ENCODE results near the gene SCYL1.

SCYL1 gene

DNA sequence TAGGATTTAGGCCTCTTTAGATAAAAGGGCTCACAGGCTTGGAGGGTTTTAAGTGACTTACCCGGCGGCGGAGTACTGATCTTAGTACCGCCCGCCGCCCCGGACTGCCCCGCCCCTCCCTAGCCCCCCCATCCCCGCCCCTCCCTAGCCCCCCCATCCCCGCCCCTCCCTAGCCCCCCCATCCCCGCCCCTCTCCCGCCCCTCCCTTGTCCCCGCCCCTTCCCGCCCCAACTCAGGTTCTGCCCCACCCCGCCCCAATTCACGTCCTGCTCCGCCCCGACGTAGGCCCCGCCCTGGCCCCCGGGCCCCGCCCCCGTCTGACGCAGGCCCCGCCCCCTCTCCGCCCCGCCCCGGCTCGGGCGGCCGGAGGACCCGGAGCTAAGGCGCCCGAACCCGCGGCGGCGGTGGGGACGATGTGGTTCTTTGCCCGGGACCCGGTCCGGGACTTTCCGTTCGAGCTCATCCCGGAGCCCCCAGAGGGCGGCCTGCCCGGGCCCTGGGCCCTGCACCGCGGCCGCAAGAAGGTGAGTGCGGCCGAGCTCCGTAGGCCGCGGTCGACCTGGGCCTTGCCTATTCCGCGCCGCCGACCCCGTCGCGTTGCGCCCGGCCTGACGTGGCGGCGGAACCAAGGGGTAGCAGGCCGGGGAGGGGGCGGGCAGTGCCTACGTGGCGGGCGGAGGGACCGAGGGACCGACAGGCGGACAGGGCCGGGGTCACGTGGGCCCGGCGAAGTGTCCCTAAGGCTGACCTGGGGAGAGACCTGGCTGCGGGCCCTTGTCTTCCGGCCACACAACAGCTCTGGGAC, at the start of gene SCYL1:
TSS of gene SCYL1 (plus strand) at position 343 of the 805 bp plus-strand sequence. CDS start at position 414, 71 bp downstream.
- DNase-seq (ENCODE audit: low read depth in 4 of 4, low spot score in 1 of 4), result peak in 3 of 4 experiments; percentile 70 to 77 (median 73)

DNA sequence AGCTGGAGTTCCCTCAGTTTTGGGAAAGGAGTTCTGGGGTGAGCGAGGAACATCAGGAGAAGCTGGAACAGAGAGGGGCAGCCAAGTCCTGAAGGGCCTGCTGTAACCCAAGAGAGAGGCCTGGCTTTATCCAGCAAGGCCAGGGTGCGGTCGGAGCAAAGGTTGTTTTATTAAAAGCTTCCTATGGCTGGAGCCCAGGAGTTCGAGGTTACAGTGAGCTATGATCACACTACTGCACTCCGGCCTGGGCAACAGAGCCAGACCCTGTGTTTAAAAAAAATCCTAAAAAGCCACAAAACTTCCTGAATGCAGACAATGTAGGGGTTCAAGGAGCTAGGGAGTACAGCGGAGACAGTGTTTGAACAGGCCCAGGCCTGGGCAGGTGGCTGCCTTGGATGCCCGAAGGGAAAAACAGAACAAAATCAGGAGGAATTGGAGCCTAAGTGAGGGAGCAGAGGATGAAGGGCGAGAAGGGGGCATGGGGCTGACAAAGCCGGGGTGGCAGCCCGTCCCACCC, 48.2 kb upstream of the SCYL1 start:
- DNase-seq (ENCODE audit: low read depth in 4 of 4, low spot score in 1 of 4), result no peak

DNA sequence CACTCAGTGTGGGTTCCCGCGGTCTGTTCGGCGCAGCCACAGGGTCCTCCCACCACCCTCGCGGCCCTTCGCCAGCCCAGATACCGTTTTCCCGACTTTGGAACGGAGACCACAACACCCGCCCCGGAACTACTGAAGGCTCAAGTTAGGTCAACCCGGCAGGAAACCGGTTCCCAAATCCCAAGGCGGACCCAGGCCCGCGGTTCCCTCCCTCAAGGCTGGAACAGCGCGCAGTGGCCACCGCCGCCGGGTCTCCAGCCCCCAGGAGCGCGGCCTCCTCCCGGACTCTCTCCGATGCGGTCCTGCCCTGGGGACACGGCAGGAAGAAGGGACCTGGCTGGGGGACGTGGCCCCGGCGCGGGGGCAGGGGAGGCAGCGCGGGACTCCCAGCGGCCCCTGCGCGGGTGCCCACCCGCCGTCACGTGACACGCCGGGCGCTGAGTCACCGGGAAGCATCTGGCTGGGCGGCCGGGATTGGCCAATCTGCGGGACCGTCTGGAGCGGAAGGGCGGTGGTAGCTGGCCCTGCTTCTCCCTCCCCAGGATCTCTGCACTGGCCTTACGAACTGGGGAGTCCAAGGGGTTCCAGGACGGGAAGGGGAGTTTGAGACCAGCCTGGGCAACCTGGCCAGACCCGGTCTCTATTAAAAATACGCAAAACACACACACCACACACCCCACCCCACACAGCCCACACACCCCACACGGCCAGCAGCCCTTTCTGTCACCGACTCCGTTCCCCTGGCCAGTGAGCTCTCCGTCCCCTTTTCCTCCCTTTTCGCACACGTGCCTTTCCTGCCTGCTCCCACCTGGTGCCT, 47.5 kb upstream of the SCYL1 start:
- DNase-seq (ENCODE audit: low read depth in 4 of 4, low spot score in 1 of 4), result peak; percentile 75 to 92 (median 83)

DNA sequence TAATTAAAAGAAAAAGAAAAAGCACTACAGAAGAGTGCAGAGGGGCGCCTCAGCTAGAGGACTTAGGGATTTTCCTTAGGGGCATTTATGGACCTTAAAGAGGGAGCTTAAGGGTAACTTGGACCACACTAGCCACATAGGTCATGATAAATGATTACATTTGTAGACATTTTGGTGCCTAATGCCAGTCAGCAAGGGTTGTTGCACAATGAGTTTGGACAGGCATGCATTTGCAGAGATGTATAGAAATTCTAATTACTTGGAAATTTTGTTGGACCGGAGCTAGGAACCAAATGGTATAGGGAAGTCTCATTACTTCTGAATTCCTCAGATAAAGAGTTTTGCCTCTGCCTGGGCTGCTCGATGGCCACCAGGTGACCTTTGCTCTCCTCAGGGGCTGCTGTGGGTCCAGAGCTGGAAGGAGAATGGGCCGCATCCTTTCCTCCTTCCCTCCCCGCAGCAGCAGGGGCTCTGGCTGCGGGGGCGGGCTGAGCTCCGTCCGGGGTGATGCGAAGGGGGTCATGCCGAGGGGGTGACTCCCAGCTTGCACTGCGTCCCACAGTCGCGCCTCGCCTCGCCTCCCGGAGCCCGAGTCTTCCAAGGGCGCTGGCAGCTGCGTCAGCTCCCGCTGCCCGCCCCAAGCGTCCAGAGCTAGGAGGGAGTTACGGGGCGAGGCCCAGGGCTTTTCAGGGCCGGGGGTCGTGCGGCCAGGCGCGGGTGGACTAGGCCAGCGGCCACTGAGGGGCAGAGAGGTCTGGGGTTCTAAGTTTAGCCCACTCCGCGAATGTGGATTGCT, 46.3 kb upstream of the SCYL1 start:
- DNase-seq (ENCODE audit: low read depth in 4 of 4, low spot score in 1 of 4), result no peak

DNA sequence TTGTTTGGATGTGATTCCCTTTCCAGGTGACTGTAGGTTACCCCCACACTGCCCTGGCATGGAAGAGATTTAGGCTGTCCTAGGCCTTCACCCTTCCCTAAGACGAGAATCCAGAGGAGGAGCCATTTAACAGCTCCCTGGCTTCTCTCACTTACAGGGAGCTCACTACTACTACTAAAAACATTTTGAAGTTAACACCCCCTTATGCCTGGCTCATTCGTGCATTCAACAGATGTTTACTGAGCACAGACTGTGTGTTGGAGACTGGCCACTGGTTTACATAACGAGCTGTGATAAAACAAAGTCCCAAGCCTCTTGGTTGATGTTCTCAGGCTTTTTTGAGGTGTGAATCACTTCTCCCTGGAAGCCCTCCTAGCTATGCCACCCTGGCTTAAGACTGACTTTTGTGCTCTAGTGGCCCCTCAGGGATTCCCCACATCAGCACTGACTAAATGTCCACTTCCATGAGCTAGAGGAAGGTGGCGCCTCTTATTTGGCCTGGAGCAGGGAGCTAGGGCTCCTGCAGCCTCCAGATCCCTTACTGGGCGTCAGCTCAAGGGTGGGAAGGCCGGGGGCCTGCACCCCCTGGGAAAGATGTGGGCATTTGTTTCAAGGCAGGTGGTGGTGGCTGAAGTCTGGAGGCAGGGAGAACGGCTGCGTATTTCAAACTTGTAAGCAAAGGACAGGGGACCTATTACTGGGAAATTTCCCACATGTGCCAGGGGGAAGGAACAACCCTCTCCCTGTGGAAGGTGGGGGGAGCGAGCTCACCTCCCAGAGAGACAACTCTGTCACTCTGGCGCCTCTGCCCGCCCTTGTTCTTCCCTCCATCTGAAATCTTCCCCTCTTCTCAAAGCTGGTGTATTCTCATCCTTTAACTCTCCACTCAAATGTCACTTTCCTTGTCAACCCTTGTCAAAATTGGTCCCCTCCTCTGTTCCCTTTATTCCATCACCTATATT, 45.4 kb upstream of the SCYL1 start:
- DNase-seq (ENCODE audit: low read depth in 4 of 4, low spot score in 1 of 4), result no peak

DNA sequence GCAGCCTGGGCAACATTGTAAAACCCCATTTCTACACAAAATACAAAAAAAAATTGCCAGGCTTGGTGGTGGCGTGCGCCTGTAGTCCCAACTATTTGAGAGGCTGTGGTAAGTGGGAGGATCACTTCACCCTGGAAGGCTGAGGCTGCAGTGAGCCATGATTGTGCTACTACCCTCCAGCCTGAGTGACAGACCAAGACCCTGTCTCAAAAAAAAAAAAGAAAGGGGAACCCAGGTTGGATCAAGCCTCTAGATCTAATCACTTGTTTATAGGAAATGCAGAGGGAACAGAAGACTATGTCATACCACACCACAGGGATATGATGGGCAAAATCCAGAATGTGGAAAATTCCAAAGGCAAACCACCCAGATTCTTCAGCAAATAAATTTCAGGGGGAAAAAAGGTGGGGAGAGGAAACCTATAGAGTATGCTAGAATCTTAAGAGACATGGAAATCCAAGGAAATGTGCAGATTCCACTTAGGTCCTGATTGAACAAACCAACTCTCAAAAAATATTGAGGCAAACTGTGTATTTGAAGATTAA, 42.5 kb upstream of the SCYL1 start:
- DNase-seq (ENCODE audit: low read depth in 4 of 4, low spot score in 1 of 4), result no peak

DNA sequence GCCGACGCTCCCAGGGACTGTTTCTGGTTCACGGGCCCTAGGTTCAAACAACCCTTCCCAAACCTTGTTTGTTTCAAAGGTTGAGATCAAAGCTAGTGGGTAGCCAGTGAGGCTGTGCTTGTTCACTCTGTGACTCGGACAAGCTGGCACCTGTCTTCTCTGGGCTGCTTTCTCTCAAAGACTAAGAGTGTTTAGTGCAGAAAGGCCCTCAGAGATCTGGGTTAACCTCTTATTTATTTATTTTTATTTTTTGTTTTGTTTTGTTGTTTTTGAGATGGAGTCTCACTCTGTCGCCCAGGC, 39.0 kb upstream of the SCYL1 start:
- DNase-seq (ENCODE audit: low read depth in 4 of 4, low spot score in 1 of 4), result no peak

DNA sequence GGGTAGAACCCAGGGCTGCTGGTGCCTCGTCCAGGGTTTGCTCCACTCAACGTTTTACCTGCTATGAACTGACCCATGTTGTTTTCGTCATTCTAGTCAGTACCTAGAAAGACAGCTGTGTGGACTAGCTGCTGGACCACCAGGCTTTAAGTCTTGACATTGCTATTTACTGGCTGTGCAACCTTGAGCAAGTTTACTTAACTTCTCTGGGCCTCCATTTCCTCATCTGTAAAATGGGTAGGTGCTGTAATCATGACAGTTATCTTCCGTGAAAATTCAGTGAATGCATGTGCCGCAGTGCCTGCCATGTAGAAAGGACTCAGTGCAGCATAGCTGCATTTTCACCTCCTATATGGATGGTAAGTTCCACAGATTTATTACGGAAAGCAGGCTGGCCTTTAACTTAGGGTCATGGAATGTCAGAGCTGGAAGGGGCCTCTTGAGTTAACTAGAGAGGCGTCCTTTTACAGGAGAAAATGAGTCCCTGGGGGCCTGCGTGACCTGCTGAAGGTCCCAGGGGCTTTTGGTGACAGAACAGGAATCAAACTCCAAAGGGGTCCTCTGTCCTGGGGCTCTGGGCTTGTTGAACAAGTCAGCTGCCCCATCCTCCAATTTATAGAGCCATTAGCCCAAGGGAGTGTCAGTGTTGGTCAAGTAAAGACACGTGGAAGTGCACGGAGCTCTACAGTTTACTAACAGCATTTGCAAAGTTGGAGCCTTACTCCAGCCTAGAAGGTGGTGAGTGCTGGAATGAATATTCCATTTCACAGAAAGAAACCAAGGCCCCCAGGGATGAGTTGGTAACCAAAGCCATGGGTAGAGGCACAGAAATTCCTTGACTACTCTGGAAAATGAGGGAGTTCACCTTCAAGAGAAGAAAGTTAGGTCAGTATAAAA, 38.1 kb upstream of the SCYL1 start:
- no peak for DNase-seq (ENCODE audit: low read depth in 4 of 4, low spot score in 1 of 4)

DNA sequence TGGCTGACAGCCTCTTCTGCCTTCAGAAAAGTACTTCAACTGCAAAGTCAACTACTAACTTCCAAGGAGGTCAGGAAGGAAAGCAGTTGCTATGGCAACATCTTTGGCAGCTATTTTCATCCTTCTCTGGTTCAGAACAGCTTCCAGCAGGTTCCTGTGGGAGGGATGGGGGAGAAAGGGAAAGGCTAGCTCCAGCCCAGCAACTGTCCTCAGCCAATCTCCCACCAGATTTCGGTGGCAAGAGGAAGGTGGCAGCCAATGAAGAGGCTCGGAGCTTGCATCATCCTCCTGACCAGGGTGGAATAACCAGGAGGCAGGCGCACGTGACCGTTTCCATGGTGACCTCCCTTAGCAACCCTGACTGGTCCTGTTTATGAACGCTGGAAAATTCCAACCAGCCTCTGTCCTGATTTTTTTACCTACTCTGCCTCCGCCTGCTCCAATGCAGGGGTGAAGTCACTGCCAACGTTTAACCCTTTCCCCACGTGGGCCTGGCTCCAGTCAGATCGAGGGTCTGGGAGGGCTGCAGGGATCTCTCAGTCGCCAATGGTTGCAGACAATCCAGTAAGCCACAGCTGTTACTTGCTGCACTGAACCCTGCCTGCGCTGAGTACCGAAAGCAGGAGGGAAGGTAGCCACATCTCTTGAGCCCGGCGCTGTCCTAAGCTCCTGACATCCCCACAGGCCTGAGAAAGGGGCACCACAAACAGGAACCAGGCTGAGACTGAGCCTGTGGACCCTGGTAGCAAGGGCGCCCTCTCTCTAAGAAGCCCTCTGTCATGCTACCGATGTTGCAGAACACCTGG, 37.2 kb upstream of the SCYL1 start:
- no peak for DNase-seq (ENCODE audit: low read depth in 4 of 4, low spot score in 1 of 4)

DNA sequence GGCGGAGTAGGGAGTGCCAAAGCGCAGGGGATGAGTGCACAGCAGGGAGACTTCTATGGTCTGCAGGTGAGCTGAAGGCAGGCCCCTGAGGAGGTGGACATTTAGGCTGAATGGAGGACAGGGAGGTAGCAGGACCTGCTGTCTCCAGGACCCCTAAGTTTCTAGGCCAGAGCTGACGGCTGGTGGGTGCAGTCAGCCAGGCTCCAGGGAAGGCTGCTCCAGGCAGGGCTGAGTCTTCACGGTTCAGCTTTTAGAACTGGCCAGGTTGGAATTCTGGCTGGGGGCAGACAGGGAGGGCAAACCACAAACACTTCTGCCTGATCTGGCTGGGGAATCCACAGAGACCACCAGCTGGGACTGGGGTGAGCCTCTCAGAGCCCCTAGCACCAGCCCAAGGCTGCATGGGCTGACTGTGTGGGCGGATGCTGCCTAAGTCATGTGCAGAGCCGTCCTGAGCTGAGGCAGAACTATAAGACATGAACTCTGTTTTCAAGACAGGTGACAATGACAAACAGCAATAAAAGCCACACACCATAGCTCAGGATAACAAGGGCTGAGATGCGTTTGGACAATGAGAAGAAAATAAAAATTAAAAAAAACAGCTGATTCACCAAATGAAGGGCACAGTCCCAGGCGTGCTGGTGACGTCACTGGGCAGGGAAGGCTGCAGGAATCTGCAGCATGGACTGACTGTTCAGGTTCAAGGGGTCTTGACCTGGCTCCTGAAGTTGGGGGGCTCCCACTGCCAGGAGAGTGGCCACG, 36.4 kb upstream of the SCYL1 start:
- no peak for DNase-seq (ENCODE audit: low read depth in 4 of 4, low spot score in 1 of 4)

DNA sequence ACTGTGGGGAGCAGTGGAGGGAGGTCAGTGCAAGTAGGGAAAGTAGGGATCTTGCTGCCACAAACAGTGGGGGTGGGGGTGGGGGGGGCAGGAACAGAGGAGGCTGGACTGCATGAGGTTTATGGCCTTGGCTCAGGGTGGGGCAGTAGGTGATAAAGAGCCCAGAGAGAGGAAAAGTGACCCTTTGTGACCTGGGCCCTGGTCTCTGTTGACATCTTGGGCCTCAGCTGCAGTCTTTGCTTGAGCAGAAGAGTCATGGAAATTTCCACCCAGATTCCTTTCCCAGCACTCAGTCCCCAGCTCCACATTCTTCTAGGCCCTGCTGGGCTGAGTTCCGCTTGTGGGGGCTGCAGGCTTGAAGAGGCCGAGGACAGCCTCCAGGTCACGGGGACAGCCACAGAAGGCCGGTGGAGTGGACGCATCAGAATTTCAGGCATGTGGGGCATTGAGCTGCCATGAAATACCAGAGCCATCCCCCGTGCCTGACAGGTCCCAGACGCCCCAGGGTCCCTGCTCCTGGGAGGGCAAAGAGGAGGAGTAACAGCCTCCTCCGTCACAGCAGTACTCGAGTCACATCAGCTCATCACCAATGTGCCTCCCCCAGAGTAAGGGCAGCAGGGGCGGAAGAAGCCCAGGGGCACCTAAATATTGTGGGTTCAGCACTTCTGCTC, 35.7 kb upstream of the SCYL1 start:
- DNase-seq (ENCODE audit: low read depth in 4 of 4, low spot score in 1 of 4), result no peak

DNA sequence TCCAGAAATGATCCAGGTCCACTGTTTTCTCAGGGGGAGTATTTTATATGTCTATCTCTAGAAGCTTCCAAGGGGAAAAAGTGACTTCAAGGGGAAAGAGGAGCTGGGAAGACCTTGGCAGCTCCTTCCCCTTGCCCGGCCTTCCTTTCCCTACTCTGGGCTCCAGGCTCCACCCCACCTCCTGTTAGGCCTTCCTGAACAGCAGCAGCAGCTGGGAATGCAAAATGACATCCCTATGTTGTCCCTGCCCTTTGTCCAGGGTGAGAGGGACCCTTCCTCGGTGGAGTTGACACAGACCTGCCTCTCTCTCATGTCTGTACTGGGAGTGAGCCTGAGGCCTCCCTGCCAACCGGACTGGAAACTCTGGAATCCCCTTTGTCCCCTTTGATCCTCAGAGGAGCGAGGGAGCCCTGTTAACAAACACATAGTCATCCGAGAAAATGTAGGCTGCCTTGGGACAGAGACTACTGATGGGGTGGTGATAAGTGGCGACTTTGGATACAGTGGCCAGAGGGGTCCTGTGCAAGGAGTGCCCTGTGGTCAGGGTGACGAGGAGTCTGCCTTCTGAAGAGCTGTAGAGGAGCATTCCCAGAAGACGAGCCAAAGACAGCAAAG, 35.1 kb upstream of the SCYL1 start:
- DNase-seq (ENCODE audit: low read depth in 4 of 4, low spot score in 1 of 4), result no peak

DNA sequence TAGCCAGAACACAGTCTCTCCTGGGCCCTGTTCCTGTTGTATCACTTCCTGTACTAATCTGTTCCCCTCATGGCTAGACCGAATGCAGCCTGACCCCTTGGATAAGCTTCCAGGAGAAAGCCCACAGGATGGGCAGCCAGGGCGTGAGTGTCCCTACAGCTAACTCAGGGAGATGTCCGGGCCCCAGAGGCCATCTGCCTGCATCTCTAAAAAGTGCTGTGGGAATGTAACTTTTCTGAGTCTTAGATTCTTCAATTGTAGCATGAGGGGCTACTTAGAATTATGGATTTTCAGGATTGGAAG, 33.8 kb upstream of the SCYL1 start:
- DNase-seq (ENCODE audit: low read depth in 4 of 4, low spot score in 1 of 4), result no peak

DNA sequence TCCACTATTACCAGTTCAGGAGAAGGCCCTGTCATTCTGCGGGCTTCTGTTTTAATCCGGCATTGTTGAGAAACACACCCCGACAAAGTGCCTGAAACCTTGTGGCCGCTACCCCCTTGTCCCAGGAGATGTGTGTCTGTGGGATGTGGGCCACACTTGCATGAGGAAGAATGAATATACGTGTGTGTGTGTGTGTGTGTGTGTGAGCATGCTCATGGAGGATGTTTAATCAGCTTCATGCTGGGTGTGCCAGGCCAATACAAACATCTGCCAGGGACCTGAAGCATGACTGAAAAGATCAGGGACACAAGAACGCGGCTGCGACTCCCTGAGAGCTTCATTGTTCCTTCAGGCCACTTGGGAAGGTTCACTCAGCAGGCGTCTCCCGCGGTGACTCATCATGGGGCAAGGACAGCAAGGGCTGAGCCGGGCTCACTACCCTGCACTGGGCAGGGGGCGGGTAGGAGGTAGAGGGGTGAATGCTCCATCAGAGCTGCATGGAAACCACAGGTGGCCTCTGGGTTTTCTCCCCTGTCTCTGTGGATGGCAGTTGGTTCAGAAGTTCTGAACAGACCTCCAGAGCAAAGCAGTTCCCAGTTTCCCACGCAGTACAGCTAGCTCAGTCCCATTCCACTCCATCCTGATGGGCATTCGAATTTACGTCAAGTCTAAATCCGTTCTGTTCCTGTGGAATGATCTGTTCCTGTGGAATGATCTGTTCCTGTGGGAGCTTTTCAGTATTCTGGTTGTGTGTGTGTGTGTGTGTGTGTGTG, 33.1 kb upstream of the SCYL1 start:
- DNase-seq (ENCODE audit: low read depth in 4 of 4, low spot score in 1 of 4), result no peak

DNA sequence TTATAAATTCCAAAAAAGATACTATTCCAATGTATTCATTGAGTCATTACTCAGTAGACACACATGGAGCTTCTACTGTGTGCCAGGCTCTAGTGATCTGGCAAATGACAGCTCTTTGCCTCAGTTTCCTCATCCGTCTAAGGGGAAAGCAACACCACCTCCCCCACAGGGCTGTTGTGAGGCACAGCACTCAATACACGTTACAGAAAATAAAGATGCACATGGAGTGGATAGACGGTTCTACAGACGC, 32.6 kb upstream of the SCYL1 start:
- no peak for DNase-seq (ENCODE audit: low read depth in 4 of 4, low spot score in 1 of 4)

DNA sequence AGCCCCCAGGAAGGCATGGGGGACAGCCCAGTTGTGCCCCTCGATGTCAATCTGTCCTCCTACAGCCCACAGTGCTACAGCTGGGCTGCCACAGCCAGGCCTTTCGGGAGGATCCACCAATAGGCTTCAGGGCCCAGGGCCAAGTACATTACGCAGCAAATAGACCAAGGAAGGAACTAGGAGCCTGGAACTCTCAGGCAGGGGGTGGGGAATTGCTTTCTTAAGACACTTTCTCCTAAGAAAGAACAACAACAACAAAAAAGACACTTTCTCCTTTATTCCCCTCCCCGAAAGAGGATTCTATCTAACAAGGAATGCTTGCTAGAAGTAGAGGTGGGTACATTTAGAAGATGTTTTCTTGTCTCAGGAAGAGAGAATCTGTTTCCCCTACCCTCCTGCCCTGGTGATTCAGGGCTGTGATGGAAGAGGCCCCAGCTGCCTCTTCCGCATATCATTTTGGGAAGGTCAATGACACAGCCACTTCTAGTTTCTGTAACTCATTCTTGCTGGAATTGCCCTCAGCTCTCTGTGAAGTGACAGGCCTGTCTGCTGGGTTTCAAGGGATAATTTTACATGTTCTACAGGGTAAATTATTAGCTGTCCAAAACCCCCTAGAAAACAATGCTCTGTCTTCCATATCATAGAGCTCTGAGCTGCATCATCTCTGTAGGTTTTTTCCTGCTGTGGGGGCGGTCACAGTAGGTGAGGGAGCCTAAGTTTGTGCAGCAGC, 32.1 kb upstream of the SCYL1 start:
- no peak for DNase-seq (ENCODE audit: low read depth in 4 of 4, low spot score in 1 of 4)
